Panc1 (cell line): ENCODE results near the gene GLRA3.

Source experiments
- TF ChIP-seq, protein P1 (sequence below): fragments of 450-650 bp; IDR thresholded peaks from 2 replicates; pipeline ENCODE4 v1.5.1; 2017; ENCODE audit warnings: mild to moderate bottlenecking
- TF ChIP-seq, protein P2 (sequence below), 2 experiments: IDR thresholded peaks; 2 replicates each; pipeline ENCODE4 v1.6.1; 2011 to 2012; ENCODE audit warnings: low read depth in 2 of 2, control low read depth in 1 of 2, low read length in 1 of 2, mild to moderate bottlenecking in 1 of 2, moderate library complexity in 1 of 2; ENCODE audit not compliant: insufficient read depth in 1 of 2

DNA sequence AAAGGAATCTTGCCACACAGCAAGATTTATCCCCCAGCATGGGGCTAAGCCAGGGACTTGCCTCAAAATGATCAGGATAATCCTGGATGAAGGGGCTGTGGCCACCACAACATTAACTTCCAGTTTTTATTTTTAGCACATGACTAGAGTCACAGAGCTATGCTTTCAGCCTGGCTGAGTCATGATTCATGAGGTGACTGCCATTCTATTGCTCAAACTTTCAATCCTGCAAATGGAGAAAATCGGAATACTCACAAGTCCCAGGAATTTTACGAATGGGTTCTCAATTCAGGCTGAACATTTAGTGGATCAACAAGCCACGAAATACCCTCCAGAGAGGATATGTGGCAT, 236.1 kb downstream of the GLRA3 start:
- TF ChIP-seq, protein P1, sequence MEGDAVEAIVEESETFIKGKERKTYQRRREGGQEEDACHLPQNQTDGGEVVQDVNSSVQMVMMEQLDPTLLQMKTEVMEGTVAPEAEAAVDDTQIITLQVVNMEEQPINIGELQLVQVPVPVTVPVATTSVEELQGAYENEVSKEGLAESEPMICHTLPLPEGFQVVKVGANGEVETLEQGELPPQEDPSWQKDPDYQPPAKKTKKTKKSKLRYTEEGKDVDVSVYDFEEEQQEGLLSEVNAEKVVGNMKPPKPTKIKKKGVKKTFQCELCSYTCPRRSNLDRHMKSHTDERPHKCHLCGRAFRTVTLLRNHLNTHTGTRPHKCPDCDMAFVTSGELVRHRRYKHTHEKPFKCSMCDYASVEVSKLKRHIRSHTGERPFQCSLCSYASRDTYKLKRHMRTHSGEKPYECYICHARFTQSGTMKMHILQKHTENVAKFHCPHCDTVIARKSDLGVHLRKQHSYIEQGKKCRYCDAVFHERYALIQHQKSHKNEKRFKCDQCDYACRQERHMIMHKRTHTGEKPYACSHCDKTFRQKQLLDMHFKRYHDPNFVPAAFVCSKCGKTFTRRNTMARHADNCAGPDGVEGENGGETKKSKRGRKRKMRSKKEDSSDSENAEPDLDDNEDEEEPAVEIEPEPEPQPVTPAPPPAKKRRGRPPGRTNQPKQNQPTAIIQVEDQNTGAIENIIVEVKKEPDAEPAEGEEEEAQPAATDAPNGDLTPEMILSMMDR: no peak
- TF ChIP-seq, protein P2, sequence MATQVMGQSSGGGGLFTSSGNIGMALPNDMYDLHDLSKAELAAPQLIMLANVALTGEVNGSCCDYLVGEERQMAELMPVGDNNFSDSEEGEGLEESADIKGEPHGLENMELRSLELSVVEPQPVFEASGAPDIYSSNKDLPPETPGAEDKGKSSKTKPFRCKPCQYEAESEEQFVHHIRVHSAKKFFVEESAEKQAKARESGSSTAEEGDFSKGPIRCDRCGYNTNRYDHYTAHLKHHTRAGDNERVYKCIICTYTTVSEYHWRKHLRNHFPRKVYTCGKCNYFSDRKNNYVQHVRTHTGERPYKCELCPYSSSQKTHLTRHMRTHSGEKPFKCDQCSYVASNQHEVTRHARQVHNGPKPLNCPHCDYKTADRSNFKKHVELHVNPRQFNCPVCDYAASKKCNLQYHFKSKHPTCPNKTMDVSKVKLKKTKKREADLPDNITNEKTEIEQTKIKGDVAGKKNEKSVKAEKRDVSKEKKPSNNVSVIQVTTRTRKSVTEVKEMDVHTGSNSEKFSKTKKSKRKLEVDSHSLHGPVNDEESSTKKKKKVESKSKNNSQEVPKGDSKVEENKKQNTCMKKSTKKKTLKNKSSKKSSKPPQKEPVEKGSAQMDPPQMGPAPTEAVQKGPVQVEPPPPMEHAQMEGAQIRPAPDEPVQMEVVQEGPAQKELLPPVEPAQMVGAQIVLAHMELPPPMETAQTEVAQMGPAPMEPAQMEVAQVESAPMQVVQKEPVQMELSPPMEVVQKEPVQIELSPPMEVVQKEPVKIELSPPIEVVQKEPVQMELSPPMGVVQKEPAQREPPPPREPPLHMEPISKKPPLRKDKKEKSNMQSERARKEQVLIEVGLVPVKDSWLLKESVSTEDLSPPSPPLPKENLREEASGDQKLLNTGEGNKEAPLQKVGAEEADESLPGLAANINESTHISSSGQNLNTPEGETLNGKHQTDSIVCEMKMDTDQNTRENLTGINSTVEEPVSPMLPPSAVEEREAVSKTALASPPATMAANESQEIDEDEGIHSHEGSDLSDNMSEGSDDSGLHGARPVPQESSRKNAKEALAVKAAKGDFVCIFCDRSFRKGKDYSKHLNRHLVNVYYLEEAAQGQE (IDR thresholded peaks at IDR 0.05; ENCODE audit: insufficient read depth in 1 of 2, low read depth in 2 of 2, low read length in 1 of 2): no peak
